Measurements from ENCODE around the gene PLPPR5. TPM values are rescaled to one million over a fixed set of nuclear protein-coding genes. Genes with fewer than 3 reads are reported as not detected.

Gene PLPPR5
- total and polyA plus RNA-seq, 2 experiments from 2014 or later: 0.17 TPM; not detected in 1

GRCh38 chr1:98940069-98940721 is 64.5 kb downstream of the PLPPR5 start:
- no peak overlapping the region for H2AFZ ChIP-seq
- 98% methylated on average over 4 of the region's 4 CpGs for WGBS (ENCODE audit: low lambda C conversion rate, missing lambda C conversion rate)
- no peaks in the 10 kb centered on the region for H3K36me3 ChIP-seq (replicated peaks; ENCODE audit: insufficient read depth, low read depth)
- no peaks in the 10 kb centered on the region for H3K9me2 ChIP-seq (replicated peaks; ENCODE audit: insufficient read depth)
- TF ChIP-seq EZH2phosphoT487 (IDR thresholded peaks at IDR 0.05; ENCODE audit: low read depth, severe bottlenecking, unreplicated experiment): no peak
- no peak for TF ChIP-seq CTCF (IDR thresholded peaks at IDR 0.05; ENCODE audit: poor library complexity)
- no peak for TF ChIP-seq EZH2 (IDR thresholded peaks at IDR 0.05; ENCODE audit: borderline replicate concordance)
- H3K4me1 ChIP-seq (ENCODE audit: insufficient read depth): no peaks in the 10 kb centered on the region
- no peak overlapping the region for H3K4me3 ChIP-seq
- H3K9me3 ChIP-seq (ENCODE audit: low read depth): no peaks in the 10 kb centered on the region
- no peak overlapping the region for H3K27ac ChIP-seq
- no peak overlapping the region for H3K4me2 ChIP-seq
- H4K20me1 ChIP-seq (ENCODE audit: insufficient read depth, poor library complexity, severe bottlenecking): no peaks in the 10 kb centered on the region
- no peaks in the 10 kb centered on the region for H3K79me2 ChIP-seq
- no peak for DNase-seq (ENCODE audit: low spot score)
- no peaks in the 10 kb centered on the region for H3K27me3 ChIP-seq

- Histone ChIP-seq H3K9me3 (ENCODE audit: low read depth) (no peaks in the 10 kb centered on the region), H3K36me3 (replicated peaks; ENCODE audit: insufficient read depth, low read depth) (no peaks in the 10 kb centered on the region), H3K79me2 (no peaks in the 10 kb centered on the region), H3K4me1 (ENCODE audit: insufficient read depth) (no peaks in the 10 kb centered on the region), H3K27ac (no peak overlapping the region), H3K27me3 (no peaks in the 10 kb centered on the region), H3K9me2 (replicated peaks; ENCODE audit: insufficient read depth) (no peaks in the 10 kb centered on the region), H3K4me2 (no peak overlapping the region), H2AFZ (no peak overlapping the region), H3K4me3 (no peak overlapping the region), H4K20me1 (ENCODE audit: insufficient read depth, poor library complexity, severe bottlenecking) (no peaks in the 10 kb centered on the region)
- no peak for DNase-seq (ENCODE audit: low spot score)
- TF ChIP-seq EZH2phosphoT487 (IDR thresholded peaks at IDR 0.05; ENCODE audit: low read depth, severe bottlenecking, unreplicated experiment) (no peak), EZH2 (IDR thresholded peaks at IDR 0.05; ENCODE audit: borderline replicate concordance) (no peak), CTCF (IDR thresholded peaks at IDR 0.05; ENCODE audit: poor library complexity) (no peak)
- 95% methylated on average over 5 of the region's 5 CpGs for WGBS (ENCODE audit: low lambda C conversion rate, missing lambda C conversion rate)
These were observed 65.2 kb downstream of the PLPPR5 start for GRCh38 chr1:98939471-98939870.

GRCh38 chr1:98937347-98937746 is 67.3 kb downstream of the PLPPR5 start:
- no peaks in the 10 kb centered on the region for H3K9me2 ChIP-seq (replicated peaks; ENCODE audit: insufficient read depth)
- H4K20me1 ChIP-seq (ENCODE audit: insufficient read depth, poor library complexity, severe bottlenecking): no peaks in the 10 kb centered on the region
- H3K4me2 ChIP-seq: no peak overlapping the region
- no peak for TF ChIP-seq CTCF (IDR thresholded peaks at IDR 0.05; ENCODE audit: poor library complexity)
- no peak for TF ChIP-seq EZH2phosphoT487 (IDR thresholded peaks at IDR 0.05; ENCODE audit: low read depth, severe bottlenecking, unreplicated experiment)
- TF ChIP-seq EZH2 (IDR thresholded peaks at IDR 0.05; ENCODE audit: borderline replicate concordance): no peak
- no peak overlapping the region for H3K27ac ChIP-seq
- H2AFZ ChIP-seq: no peak overlapping the region
- no peaks in the 10 kb centered on the region for H3K4me1 ChIP-seq (ENCODE audit: insufficient read depth)
- H3K4me3 ChIP-seq: no peak overlapping the region
- H3K9me3 ChIP-seq (ENCODE audit: low read depth): no peaks in the 10 kb centered on the region
- no peaks in the 10 kb centered on the region for H3K36me3 ChIP-seq (replicated peaks; ENCODE audit: insufficient read depth, low read depth)
- no peak for DNase-seq (ENCODE audit: low spot score)
- no peaks in the 10 kb centered on the region for H3K27me3 ChIP-seq
- no peaks in the 10 kb centered on the region for H3K79me2 ChIP-seq
